IPS-NIHi11 (cell line): ENCODE data around the gene EEF1E1.
"Not testable (repeated sequence)": the region's sequence is repeated elsewhere in the genome, so short reads cannot be mapped to it uniquely, and the experiment has no call there.

ENCODE experiments used
- DNase-seq: peaks from one replicate; pipeline ENCODE4 v3.0.0; 2012; ENCODE audit warnings: mixed read lengths, low spot score

The EEF1E1 gene

DNA sequence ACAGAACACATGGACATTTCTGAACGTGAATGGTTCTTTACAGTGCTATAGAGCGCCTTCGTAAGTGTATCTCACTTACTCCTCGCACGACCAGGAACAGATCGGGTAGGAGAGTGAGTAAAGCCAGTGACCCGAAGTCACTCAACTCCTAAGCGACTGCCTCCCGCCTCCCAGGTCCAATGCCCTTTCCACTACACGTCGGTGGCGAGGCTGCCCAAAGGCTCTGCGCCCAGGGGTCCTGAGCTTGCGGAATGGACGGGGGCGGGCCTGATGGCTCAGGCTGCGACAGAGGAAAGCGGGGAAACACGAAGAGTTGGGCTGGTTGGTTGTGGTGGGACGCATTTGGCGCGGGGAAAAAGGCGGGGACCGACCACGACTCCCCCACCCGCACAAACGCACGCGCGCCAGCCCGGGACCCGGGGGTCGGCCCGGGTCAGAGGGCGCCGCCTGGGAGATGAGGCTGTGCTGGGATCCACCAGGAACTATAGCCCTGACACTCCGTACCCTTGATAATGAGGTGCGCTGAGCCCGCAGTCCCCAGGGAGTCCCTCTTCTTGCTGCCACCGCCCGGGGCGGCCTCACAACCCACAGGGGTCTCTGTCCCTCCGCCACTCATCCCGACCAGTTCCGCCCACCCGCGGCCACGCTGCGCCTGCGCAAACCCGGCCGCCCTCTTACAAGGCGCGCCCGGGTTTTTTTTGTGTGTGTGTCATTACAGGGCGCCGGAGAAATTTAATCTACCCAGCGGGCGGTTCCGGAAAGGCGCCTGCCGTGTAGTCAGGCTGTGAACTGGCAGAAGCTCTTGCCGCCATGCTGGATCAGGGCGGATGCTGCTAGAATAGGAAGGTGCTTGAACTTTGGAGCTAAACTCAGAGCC is 38.3 kb downstream of the EEF1E1 start, which contains the start of gene BLOC1S5:
Gene BLOC1S5, minus strand, starts transcription at position 629 of the 877 bp plus-strand sequence. Its CDS starts 13 bp downstream, at position 616.
- peak; percentile 88 for DNase-seq

DNA sequence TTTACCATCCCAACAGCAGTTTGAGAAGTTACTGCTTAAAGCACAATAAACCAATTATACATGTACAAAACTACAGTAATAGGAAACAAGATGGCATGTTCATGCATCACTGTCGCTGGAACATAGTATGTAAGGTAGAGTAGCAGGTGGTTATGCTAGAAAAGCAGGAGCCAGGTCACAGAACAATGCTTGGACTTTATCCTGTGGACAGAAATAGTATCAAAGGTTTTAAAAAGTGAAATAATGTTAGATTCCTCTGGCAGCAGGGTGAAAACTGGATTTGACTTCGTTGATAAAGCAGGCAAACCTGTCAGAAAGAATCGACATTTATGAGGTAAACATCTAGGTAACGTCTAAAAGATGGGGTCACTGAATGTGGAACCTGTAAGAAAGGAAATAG is 40.6 kb downstream of the EEF1E1 start:
- DNase-seq: no peak

DNA sequence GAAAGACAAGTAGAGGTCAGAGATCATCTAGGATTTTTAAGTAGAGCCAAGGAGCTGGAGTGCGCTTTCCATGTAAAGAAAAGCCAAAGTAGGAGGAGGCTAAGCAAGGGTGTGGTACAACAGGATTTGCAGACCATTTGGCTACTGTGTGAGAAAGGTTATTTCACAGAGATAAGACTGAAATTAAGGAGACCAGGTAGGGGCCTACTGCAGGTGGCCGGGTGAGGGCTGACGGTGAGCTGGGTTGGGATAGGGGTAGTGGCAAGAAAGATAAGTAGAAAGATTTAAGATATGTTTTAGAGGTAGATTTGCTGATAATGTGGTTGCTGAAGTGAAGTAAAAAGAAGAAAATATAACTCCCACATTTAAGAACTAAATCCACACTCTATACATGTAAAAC is 42.0 kb downstream of the EEF1E1 start:
- no peak for DNase-seq

DNA sequence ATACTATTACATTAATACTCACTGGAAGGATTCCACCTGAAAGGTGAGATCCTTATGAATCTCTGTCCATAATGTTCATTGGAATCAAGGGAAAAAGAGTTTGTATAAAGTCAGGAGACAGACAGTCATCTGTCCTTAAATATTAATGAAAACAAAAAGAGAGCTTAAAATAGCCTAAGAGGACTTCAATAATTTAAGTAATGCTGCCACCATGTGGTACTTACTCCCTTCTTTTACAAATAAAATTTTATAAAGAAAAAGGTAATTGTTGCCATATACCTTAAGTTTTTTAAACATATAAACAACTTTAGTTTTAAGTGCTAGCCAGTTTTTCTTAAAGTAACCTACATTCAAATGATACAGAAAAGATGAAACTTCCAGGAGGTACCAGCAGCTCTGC is 43.2 kb downstream of the EEF1E1 start:
- DNase-seq: no peak

DNA sequence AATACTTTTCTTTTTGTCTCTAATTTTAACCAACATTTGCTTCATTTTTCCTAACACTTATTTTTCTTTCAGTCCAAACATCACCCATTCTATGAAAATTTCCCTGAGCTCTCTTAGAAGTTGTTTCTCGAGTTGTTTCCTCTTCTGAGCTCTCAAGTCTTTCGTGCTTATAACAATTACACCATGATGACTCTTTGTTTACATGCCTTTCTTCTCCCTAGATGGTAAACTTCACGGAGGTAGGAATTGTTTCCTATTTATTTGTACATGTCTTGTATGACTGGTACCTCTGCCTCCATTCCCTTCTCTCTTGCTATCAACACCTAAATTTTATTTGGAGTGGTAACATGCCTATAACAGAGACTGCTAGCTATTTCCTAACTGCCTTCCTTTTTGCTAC is 44.6 kb downstream of the EEF1E1 start:
- DNase-seq: no peak

DNA sequence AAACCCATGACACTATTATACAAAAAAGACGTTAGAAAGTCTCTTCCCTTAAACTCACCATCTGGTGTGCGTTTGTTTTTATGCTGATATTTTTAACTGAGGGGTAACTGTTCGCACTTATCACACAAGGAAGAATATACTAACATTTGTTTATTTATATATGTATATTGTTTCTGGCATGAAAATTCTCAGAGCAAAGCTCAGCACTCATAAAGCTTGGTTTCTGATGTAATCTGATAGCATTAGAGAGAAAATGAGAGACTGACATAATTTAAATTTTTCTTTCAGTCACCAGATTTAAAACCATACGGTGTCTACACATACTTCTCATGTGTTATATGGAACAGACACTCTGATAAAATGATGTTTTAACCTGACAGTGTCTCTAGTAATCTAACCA is 45.1 kb downstream of the EEF1E1 start:
- DNase-seq: no peak

DNA sequence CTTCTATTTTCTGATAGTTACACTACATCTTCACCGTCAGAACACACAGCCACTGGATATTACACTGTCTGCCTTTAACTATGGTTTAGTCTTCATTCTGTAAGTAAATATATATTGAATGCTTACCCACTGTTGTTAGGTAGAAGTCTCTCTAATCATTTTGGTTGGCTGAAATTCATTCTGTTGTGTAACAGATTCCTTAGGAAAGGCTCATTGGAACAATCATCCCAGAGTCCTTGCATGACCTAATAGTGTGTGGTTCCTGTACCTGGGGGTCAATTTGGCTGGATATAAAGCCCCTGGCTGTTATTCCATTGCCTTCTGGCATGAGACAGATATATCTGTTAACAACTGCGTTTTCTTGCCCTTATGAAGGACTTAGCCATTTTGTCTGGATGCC is 48.1 kb downstream of the EEF1E1 start:
- DNase-seq: no peak

DNA sequence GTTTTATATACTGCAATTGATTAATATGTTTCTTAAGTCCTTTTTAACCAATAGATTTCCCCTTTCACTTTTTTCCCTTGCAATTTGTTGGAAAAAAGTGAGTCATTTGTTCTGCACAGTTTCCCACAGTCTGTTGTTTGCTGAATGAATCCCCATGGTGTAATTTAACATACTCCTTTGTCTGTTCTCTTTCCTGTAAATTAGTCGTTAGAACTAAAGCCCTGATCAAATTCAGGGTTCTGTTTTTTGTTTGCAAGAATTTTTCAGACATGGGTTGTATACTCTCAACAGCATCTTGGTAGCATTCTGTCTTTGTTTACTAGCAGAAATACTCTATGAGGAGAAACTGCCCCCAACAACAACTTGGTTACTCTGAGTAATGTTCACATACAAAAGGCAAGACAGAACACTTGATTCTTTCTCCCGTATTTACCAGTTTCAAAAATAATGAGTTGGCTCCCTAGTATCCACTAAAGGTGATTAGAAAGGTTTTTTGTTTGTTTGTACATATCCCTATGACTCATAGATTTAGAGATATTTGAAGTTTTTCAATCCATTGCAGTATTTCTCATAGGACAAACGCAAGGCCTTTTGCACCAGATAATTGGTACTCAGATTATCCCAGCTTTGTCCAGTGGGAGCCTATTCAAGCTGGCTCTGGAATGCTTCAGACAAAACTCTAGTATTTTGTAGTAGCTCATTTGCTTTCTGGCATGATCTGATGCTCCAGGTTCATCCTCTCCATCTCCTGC is 54.6 kb downstream of the EEF1E1 start:
- DNase-seq: no peak

DNA sequence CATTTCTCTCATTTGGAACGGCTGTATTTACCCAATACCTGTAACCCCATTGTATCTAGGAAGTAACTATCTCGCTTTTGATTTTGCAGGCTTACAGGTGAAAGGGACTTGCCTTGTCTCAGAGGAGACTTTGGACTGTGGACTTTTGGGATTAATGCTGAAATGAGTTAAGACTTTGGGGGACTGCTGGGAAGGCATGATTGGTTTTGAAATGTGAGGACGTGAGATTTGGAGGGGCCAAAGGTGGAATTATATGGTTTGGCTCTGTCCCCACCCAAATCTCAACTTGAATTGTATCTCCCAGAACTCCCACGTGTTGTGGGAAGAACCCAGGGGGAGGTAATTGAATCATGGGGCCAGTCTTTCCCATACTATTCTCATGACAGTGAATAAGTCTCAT is 56.6 kb downstream of the EEF1E1 start:
- DNase-seq: not testable (repeated sequence)

DNA sequence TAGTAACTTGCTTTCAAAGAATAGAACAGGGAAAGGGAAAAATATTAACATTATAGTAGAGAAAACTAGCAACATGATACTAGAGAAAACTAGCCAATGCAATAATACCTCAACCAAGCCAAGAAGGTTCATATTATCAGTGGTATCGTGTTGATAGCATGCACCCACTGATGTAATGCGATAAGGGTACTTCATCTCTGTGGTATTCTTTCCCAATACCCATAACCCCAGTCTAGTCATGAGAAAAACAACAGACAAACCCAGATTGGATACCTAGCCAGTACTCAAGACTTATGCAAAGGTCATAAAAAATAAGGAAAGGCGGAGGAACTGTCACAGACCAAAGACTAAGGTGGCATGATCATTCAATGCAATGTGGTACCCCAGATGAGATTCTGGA is 59.1 kb downstream of the EEF1E1 start:
- DNase-seq: no peak

DNA sequence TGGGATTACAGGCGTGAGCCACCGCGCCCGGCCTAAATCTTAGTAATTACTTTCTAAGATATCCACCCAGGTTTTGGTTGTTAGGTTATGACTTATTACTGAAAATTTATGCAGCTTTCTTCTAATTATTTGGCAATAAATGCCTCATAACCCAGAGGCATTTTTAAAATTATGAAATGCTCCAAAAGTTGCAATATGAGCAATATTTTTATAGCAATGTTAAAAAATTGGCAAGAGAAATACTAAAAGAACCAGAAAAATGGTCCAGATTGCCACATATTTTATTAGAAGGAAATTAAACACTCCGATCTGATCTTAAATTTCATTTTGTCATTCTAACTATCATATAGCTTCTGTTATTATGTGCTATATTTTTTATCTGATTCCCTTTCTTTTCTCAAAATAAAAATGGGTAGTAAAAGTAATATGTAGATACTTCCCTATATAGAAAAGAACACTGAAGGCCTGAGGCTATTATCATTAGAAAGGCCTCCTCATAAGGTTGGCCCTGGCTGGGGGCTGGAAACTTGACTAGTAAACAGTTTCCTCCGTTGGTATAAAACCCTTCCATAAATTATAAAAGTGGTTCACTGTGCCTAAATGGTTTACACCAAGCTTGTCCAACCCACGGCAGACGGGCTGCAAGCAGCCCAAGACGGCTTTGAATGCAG is 60.3 kb downstream of the EEF1E1 start:
- no peak for DNase-seq

DNA sequence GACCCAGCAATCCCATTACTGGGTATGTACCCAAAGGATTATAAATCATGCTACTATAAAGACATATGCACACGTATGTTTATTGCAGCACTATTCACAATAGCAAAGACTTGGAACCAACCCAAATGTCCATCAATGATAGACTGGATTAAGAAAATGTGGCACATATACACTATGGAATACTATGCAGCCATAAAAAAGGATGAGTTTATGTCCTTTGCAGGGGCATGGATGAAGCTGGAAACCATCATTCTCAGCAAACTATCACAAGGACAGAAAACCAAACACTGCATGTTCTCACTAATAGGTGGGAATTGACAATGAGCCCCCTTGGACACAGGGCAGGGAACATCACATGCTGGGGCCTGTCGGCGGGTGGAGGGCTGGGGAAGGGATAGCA is 68.2 kb downstream of the EEF1E1 start:
- DNase-seq: not testable (repeated sequence)

DNA sequence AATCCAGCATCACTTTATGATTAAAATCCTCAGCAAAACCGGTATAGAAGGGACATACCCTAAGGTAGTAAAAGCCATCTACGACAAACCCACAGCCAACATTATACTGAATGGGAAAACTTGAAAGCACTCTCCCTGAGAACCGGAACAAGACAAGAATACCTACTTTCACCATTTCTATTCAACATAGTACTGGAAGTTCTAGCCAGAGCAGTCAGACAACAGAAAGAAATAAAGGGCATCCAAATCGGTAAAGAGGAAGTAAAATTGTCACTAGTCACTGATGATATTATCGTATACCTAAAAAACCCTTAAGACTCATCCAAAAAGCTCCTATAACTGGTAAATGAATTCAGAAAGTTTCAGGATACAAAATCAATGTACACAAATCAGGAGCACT is 71.4 kb downstream of the EEF1E1 start:
- no peak for DNase-seq
